HCT116 (cell line): ENCODE data around the gene SNAPC1. TPM values are rescaled to one million over a fixed set of nuclear protein-coding genes. Genes with fewer than 3 reads are reported as not detected.

ENCODE experiments used
- ATAC-seq: fragments of 200-7000 bp; cut with Tn5 transposase; 2 replicates; pipeline ENCODE4 v1.9.1; 2020; ENCODE audit warnings: mild to moderate bottlenecking, moderate library complexity
- BruUV-seq: library from RNA; stranded (reverse); fragments of 400-500 nt; replicated peaks from 2 replicates; lab custom pipeline; 2021; lab: Mats Ljungman, UMichigan
- CTCF ChIA-PET: fragments of 300-600 bp; sonication (Branson Sonifier 250); formaldehyde crosslinking; loops from one replicate; lab custom pipeline; 2021; ENCODE audit warnings: antibody characterized with exemption; lab: Charles Lee
- POLR2A ChIA-PET: fragments of 300-600, 350-600 bp; sonication (Branson Sonifier 250); formaldehyde crosslinking; loops from one replicate; lab custom pipeline; 2021; ENCODE audit warnings: antibody characterized with exemption; lab: Charles Lee
- RAD21 ChIA-PET, 2 experiments: fragments of 300-600 bp; sonication (Branson Sonifier 250); formaldehyde crosslinking; loops; one replicate each; lab custom pipeline; 2023; ENCODE audit warnings: low total read pairs in 2 of 2; ENCODE audit not compliant: uncharacterized antibody in 2 of 2, unreplicated experiment in 2 of 2, low non-redundant PET in 1 of 2; lab: Charles Lee
- DNase-seq: peaks from one replicate; pipeline ENCODE4 v3.0.0-alpha.2; 2010; ENCODE audit warnings: low read depth, low spot score
- H2AFZ ChIP-seq: fragments of 200-600 bp; shearing (Covaris generic), sonication (generic); 2 replicates; pipeline ENCODE4 v1.6.1; 2017; ENCODE audit warnings: low read depth, mixed run types, mixed read lengths, antibody characterized with exemption, low read length; ENCODE audit not compliant: poor library complexity, severe bottlenecking
- H3K27ac ChIP-seq: 2 replicates; pipeline ENCODE4 v1.5.1; 2012; ENCODE audit warnings: low read depth, low read length
- H3K27me3 ChIP-seq: fragments of 200-600 bp; sonication (generic); 2 replicates; pipeline ENCODE4 v1.6.1; 2016; ENCODE audit warnings: mixed run types, low read length, mixed read lengths; ENCODE audit not compliant: insufficient read depth
- H3K36me3 ChIP-seq, 2 experiments: fragments of 200-500 bp in 1 of 2; fragments of 200-600 bp in 1 of 2; sonication (Bioruptor generic) in 1 of 2; sonication (generic) in 1 of 2; 2 replicates each; pipeline versions ENCODE4 v1.5.1 to v1.6.1; 2014 to 2016; ENCODE audit warnings: low read length in 2 of 2, inconsistent platforms in 1 of 2, mixed read lengths in 1 of 2, mixed run types in 1 of 2; ENCODE audit not compliant: insufficient read depth in 2 of 2, control insufficient read depth in 1 of 2
- H3K4me1 ChIP-seq, 2 experiments: fragments of 200-600 bp in 1 of 2; sonication (generic) in 1 of 2; 2 replicates each; pipeline versions ENCODE4 v1.5.1 to v1.6.1; 2012 to 2017; ENCODE audit warnings: low read length in 2 of 2, inconsistent platforms in 1 of 2, mild to moderate bottlenecking in 1 of 2, mixed read lengths in 1 of 2, mixed run types in 1 of 2, moderate library complexity in 1 of 2; ENCODE audit not compliant: insufficient read depth in 2 of 2, control insufficient read depth in 1 of 2
- H3K4me2 ChIP-seq: fragments of 200-600 bp; sonication (generic); 2 replicates; pipeline ENCODE4 v1.6.1; 2017; ENCODE audit warnings: mixed run types, low read length, mixed read lengths
- H3K4me3 ChIP-seq, 2 experiments: fragments of 200-600 bp in 1 of 2; sonication (generic) in 1 of 2; replicated peaks in 1 of 2; 2 replicates each; pipeline ENCODE4 v1.5.1; 2011 to 2016; ENCODE audit warnings: low read length in 2 of 2, control low read depth in 1 of 2, low read depth in 1 of 2, mild to moderate bottlenecking in 1 of 2, mixed read lengths in 1 of 2, mixed run types in 1 of 2
- H3K79me2 ChIP-seq: fragments of 200-600 bp; sonication (generic); 2 replicates; pipeline ENCODE4 v1.6.1; 2017; ENCODE audit warnings: mild to moderate bottlenecking, mixed run types, low read length, moderate library complexity, mixed read lengths; ENCODE audit not compliant: insufficient read depth
- H3K9ac ChIP-seq: fragments of 200-600 bp; sonication (generic); 2 replicates; pipeline ENCODE4 v1.6.1; 2016; ENCODE audit warnings: low read length, mixed read lengths
- H3K9me2 ChIP-seq: fragments of 200-600 bp; sonication (generic), shearing (Covaris generic); 2 replicates; pipeline ENCODE4 v1.6.1; 2017; ENCODE audit warnings: mixed run types, mild to moderate bottlenecking, moderate library complexity; ENCODE audit not compliant: insufficient read depth
- H3K9me3 ChIP-seq, 2 experiments: fragments of 200-500 bp in 1 of 2; fragments of 200-600 bp in 1 of 2; sonication (Bioruptor generic) in 1 of 2; sonication (generic) in 1 of 2; 2 replicates each; pipeline ENCODE4 v1.6.1; 2014 to 2017; ENCODE audit warnings: low read length in 2 of 2, mixed read lengths in 2 of 2, inconsistent platforms in 1 of 2, low read depth in 1 of 2, mild to moderate bottlenecking in 1 of 2, mixed run types in 1 of 2, moderate library complexity in 1 of 2; ENCODE audit not compliant: control insufficient read depth in 1 of 2, insufficient read depth in 1 of 2
- H4K20me1 ChIP-seq: fragments of 200-600 bp; sonication (generic), shearing (Covaris generic); 2 replicates; pipeline ENCODE4 v1.6.1; 2017; ENCODE audit warnings: mixed run types, mild to moderate bottlenecking, moderate library complexity; ENCODE audit not compliant: insufficient read depth
- EGR1 ChIP-seq: IDR thresholded peaks from 2 replicates; pipeline ENCODE4 v1.6.1; 2012; ENCODE audit warnings: low read depth
- ELF1 ChIP-seq: IDR thresholded peaks from 2 replicates; pipeline ENCODE4 v1.6.1; 2012; ENCODE audit warnings: low read depth, borderline replicate concordance
- JUND ChIP-seq: IDR thresholded peaks from 2 replicates; pipeline ENCODE4 v1.6.1; 2012
- MAX ChIP-seq: IDR thresholded peaks from 2 replicates; pipeline ENCODE4 v1.6.1; 2012
- POLR2A ChIP-seq: IDR thresholded peaks from 2 replicates; pipeline ENCODE4 v1.7.0; 2011; ENCODE audit warnings: borderline replicate concordance; ENCODE audit not compliant: insufficient read depth, insufficient read length; ENCODE audit errors: extremely low read depth
- POLR2AphosphoS5 ChIP-seq: IDR thresholded peaks from 2 replicates; pipeline ENCODE4 v1.6.1; 2011; ENCODE audit warnings: mild to moderate bottlenecking, low read depth, low read length, moderate library complexity
- REST ChIP-seq: IDR thresholded peaks from 2 replicates; pipeline ENCODE4 v1.6.1; 2012; ENCODE audit warnings: low read depth
- SIN3A ChIP-seq: IDR thresholded peaks from 2 replicates; pipeline ENCODE4 v1.6.1; 2012; ENCODE audit warnings: low read depth
- SRF ChIP-seq: IDR thresholded peaks from 2 replicates; pipeline ENCODE4 v1.6.1; 2012; ENCODE audit warnings: low read depth
- ZNF274 ChIP-seq: fragments of 200-500 bp; sonication (Bioruptor generic); IDR thresholded peaks from 2 replicates; pipeline ENCODE4 v1.6.1; 2014; ENCODE audit warnings: mild to moderate bottlenecking, low read depth, low read length, inconsistent platforms
- intact Hi-C: fragments of 100-400 bp; cut with micrococcal nuclease; formaldehyde crosslinking; loops from 2 replicates; pipeline ENCODE4 v1.10.0; 2022
- total RNA-seq: library from RNA; stranded (reverse); gene quantifications from one replicate; pipeline ENCODE4 v1.2.1, GENCODE V29; 2021; ENCODE audit not compliant: unreplicated experiment

SNAPC1 gene
- total RNA-seq, 1 experiment from 2014 or later = 8.2 TPM

- ChIA-PET POLR2A (no interaction called here), RAD21 (no interaction called here), CTCF (no interaction called here)
- no peak overlapping the region for H3K4me3 ChIP-seq
- intact Hi-C loops = no loop called here
- no peaks in the 10 kb centered on the region for H3K79me2 ChIP-seq
- H3K27ac ChIP-seq = no peak overlapping the region
- TF ChIP-seq POLR2A = no peak
- no peak for TF ChIP-seq REST
- no peak for TF ChIP-seq POLR2AphosphoS5
- TF ChIP-seq MAX = no peak
- no peak for TF ChIP-seq SIN3A
- no peak for TF ChIP-seq JUND
- no peak for TF ChIP-seq EGR1
- TF ChIP-seq ZNF274 = no peak
- no peak for TF ChIP-seq ELF1
- TF ChIP-seq SRF = no peak
- H3K36me3 ChIP-seq = no peaks in the 10 kb centered on the region
- H3K27me3 ChIP-seq = no peaks in the 10 kb centered on the region
- no peaks in the 10 kb centered on the region; a peak in 1 of 4 replicates for H3K9me3 ChIP-seq
- no peak overlapping the region for H3K9ac ChIP-seq
- H2AFZ ChIP-seq = no peak overlapping the region
- ATAC-seq (no peak), DNase-seq (no peak)
- H3K4me2 ChIP-seq = no peak overlapping the region
- no TSS peak for BruUV-seq
- no peaks in the 10 kb centered on the region for H4K20me1 ChIP-seq
- H3K9me2 ChIP-seq = no peaks in the 10 kb centered on the region
- no peaks in the 10 kb centered on the region for H3K4me1 ChIP-seq
These were observed 60.2 kb downstream of the SNAPC1 start for GRCh38 chr14:61822458-61822857.
